Neural cell (in vitro differentiated cells): ENCODE measurements around the gene SULT1A2. TPM values are rescaled to one million over a fixed set of nuclear protein-coding genes. Genes with fewer than 3 reads are reported as not detected.

ENCODE experiments used
- H2AFZ ChIP-seq: fragments of 200-600, 300-800 bp; sonication (generic), shearing (Covaris generic); 2 replicates; pipeline ENCODE4 v1.6.0; 2014; ENCODE audit warnings: low read depth, mild to moderate bottlenecking, antibody characterized with exemption, low read length, moderate library complexity
- H3F3A ChIP-seq: fragments of 200-600 bp; shearing (Covaris generic); 2 replicates; pipeline ENCODE4 v1.6.1; 2016; ENCODE audit warnings: mild to moderate bottlenecking, moderate library complexity, mixed read lengths, antibody characterized with exemption, low read length; ENCODE audit not compliant: insufficient read depth, poor library complexity, severe bottlenecking
- H3K27ac ChIP-seq: fragments of 200-600, 300-800 bp; sonication (generic), shearing (Covaris generic); 2 replicates; pipeline ENCODE4 v1.5.1; 2014; ENCODE audit warnings: mild to moderate bottlenecking, low read length, moderate library complexity
- H3K27me3 ChIP-seq: fragments of 300-800, 200-600 bp; sonication (generic), shearing (Covaris generic); 2 replicates; pipeline ENCODE4 v1.6.0; 2014; ENCODE audit warnings: mild to moderate bottlenecking, low read depth, low read length, moderate library complexity; ENCODE audit not compliant: insufficient read depth
- H3K36me3 ChIP-seq: fragments of 300-800, 200-600 bp; sonication (generic), shearing (Covaris generic); 2 replicates; pipeline ENCODE4 v1.5.1; 2014; ENCODE audit warnings: mild to moderate bottlenecking, antibody characterized with exemption, low read length, moderate library complexity; ENCODE audit not compliant: insufficient read depth
- H3K4me2 ChIP-seq: fragments of 300-800, 200-600 bp; sonication (generic), shearing (Covaris generic); 2 replicates; pipeline ENCODE4 v1.6.0; 2014; ENCODE audit warnings: mild to moderate bottlenecking, low read length
- H3K4me3 ChIP-seq: fragments of 300-800, 200-600 bp; sonication (generic), shearing (Covaris generic); 2 replicates; pipeline ENCODE4 v1.5.1; 2014; ENCODE audit warnings: mild to moderate bottlenecking, low read length, moderate library complexity
- H3K79me2 ChIP-seq: fragments of 200-600 bp; shearing (Covaris generic); replicated peaks from 2 replicates; pipeline ENCODE4 v1.6.0; 2014; ENCODE audit warnings: mild to moderate bottlenecking, low read length, moderate library complexity; ENCODE audit not compliant: insufficient read depth
- H3K9ac ChIP-seq: fragments of 300-800, 200-600 bp; sonication (generic), shearing (Covaris generic); 2 replicates; pipeline ENCODE4 v1.6.1; 2016; ENCODE audit warnings: mild to moderate bottlenecking, low read length, mixed read lengths
- H3K9me2 ChIP-seq: fragments of 200-600 bp; shearing (Covaris generic); 2 replicates; pipeline ENCODE4 v1.6.1; 2016; ENCODE audit warnings: mild to moderate bottlenecking, low read length, mixed read lengths; ENCODE audit not compliant: insufficient read depth
- H3K9me3 ChIP-seq: fragments of 200-600, 300-800 bp; sonication (generic), shearing (Covaris generic); 2 replicates; pipeline ENCODE4 v1.6.1; 2016; ENCODE audit warnings: mild to moderate bottlenecking, mixed run types, low read length, moderate library complexity, mixed read lengths
- H4K20me1 ChIP-seq: fragments of 200-600 bp; shearing (Covaris generic); 2 replicates; pipeline ENCODE4 v1.6.1; 2016; ENCODE audit warnings: mild to moderate bottlenecking, mixed run types; ENCODE audit not compliant: insufficient read depth
- EP300 ChIP-seq: fragments of 450-650 bp; conservative IDR thresholded peaks from 2 replicates; pipeline ENCODE4 v1.6.1; 2014; ENCODE audit warnings: antibody characterized with exemption, mild to moderate bottlenecking, moderate library complexity; ENCODE audit not compliant: poor library complexity, severe bottlenecking
- EZH2 ChIP-seq: fragments of 200-600, 300-800 bp; shearing (Covaris generic), sonication (generic); IDR thresholded peaks from 2 replicates; pipeline ENCODE4 v1.6.1; 2014; ENCODE audit warnings: antibody characterized with exemption, low read length, borderline replicate concordance, mild to moderate bottlenecking; ENCODE audit not compliant: insufficient read depth, poor library complexity, severe bottlenecking
- MXI1 ChIP-seq: fragments of 450-650 bp; conservative IDR thresholded peaks from 2 replicates; pipeline ENCODE4 v1.6.1; 2014; ENCODE audit warnings: antibody characterized with exemption, mild to moderate bottlenecking; ENCODE audit not compliant: poor library complexity, severe bottlenecking
- POLR2AphosphoS5 ChIP-seq: IDR thresholded peaks from 2 replicates; pipeline ENCODE4 v1.6.1; 2012
- RAD21 ChIP-seq: fragments of 450-650 bp; conservative IDR thresholded peaks from 2 replicates; pipeline ENCODE4 v1.6.1; 2014; ENCODE audit warnings: antibody characterized with exemption, mild to moderate bottlenecking, moderate library complexity
- SMC3 ChIP-seq: fragments of 450-650 bp; conservative IDR thresholded peaks from 2 replicates; pipeline ENCODE4 v1.6.1; 2014; ENCODE audit warnings: antibody characterized with exemption, mild to moderate bottlenecking, moderate library complexity; ENCODE audit not compliant: poor library complexity
- TAF1 ChIP-seq: IDR thresholded peaks from 2 replicates; pipeline ENCODE4 v1.6.1; 2012; ENCODE audit warnings: low read depth
- polyA plus RNA-seq: library from polyadenylated mRNA; depleted of rRNA; stranded (reverse); fragments of >200 nt; gene quantifications from 2 replicates; pipeline ENCODE4 v1.2.3, GENCODE V29; 2014
- TF ChIP-seq, protein P1 (sequence below): IDR thresholded peaks from 2 replicates; pipeline ENCODE4 v1.6.1; 2012; ENCODE audit warnings: borderline replicate concordance
- TF ChIP-seq, protein P2 (sequence below): fragments of 450-650 bp; IDR thresholded peaks from 2 replicates; pipeline ENCODE4 v1.5.1; 2014; ENCODE audit warnings: antibody characterized with exemption, mild to moderate bottlenecking, moderate library complexity; ENCODE audit not compliant: poor library complexity, severe bottlenecking

The SULT1A2 gene
- polyA plus RNA-seq, 1 donor from 2014 or later: not detected

DNA sequence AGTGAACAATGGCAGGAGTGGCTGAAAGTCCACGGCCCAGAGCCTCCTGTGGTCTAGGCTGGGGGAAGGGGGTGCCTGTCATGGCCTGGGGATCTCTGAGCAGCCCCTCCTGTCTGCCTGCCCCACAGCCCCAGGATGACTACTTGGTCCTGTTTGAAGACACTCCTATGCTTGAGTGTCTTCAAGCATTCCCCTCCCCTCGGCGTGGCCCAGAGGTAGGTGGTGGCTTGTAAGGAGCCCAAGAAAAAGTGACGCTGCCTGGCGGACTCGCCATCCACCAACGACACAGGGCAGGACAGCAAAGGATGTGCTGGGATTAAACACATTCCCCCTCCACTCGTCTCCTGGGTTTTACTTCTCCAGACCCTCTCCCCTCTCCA is 7.3 kb upstream of the SULT1A2 start:
- Histone ChIP-seq H3K79me2 (no peaks in the 10 kb centered on the region), H3K27ac (no peak overlapping the region), H4K20me1 (no peaks in the 10 kb centered on the region), H3K9me2 (no peaks in the 10 kb centered on the region), H2AFZ (no peak overlapping the region), H3K9me3 (no peaks in the 10 kb centered on the region), H3K4me2 (no peak overlapping the region), H3K4me3 (no peak overlapping the region), H3F3A (no peaks in the 10 kb centered on the region), H3K27me3 (no peaks in the 10 kb centered on the region), H3K9ac (no peak overlapping the region), H3K36me3 (no peaks in the 10 kb centered on the region)
- TF ChIP-seq EZH2: no peak
- no peak for TF ChIP-seq EP300
- TF ChIP-seq POLR2AphosphoS5: no peak

DNA sequence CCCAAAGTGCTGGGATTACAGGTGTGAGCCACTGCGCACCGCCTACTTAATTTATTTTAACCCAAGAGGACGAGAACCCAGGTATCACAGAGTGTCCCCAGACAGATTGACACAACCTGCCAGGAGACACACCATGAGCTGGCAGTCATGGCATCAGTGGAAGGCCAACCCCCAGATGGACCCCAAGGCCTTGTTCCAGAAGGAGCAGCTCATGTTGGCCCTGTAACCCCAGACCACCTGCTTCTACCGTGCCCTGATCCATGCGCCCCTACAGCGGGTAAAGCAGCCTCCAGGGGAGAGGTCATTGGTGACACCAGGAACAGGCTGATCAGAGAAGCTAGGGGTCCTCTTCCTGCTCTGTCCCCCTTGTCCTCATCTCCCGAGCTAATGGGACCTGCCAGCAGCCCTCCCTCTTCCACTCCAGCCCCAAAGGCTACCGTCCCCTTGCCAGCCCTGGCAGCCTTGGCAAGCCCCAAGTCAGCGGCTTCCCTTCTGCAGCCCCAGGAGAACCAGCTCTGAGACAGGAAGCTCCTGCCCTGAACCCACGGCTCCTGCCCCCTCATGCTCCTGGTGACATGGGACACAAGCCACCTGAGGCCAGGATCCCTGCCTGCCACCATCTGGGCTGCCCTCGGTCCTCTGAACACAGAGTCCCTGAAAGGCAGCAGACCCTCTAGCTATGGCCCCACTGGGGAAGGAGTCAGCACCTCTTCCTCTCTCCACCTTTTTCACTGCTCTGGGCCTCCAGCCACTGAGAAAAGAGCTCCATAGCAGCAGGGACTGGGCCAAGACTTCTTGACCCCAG is 6.7 kb upstream of the SULT1A2 start:
- Histone ChIP-seq H3F3A (no peaks in the 10 kb centered on the region), H3K4me3 (no peak overlapping the region), H3K79me2 (no peaks in the 10 kb centered on the region), H3K36me3 (no peaks in the 10 kb centered on the region), H3K9ac (no peak overlapping the region), H2AFZ (no peak overlapping the region), H3K27ac (no peak overlapping the region), H4K20me1 (no peaks in the 10 kb centered on the region), H3K9me3 (no peaks in the 10 kb centered on the region), H3K4me2 (no peak overlapping the region), H3K9me2 (no peaks in the 10 kb centered on the region), H3K27me3 (no peaks in the 10 kb centered on the region)
- TF ChIP-seq, protein P1, sequence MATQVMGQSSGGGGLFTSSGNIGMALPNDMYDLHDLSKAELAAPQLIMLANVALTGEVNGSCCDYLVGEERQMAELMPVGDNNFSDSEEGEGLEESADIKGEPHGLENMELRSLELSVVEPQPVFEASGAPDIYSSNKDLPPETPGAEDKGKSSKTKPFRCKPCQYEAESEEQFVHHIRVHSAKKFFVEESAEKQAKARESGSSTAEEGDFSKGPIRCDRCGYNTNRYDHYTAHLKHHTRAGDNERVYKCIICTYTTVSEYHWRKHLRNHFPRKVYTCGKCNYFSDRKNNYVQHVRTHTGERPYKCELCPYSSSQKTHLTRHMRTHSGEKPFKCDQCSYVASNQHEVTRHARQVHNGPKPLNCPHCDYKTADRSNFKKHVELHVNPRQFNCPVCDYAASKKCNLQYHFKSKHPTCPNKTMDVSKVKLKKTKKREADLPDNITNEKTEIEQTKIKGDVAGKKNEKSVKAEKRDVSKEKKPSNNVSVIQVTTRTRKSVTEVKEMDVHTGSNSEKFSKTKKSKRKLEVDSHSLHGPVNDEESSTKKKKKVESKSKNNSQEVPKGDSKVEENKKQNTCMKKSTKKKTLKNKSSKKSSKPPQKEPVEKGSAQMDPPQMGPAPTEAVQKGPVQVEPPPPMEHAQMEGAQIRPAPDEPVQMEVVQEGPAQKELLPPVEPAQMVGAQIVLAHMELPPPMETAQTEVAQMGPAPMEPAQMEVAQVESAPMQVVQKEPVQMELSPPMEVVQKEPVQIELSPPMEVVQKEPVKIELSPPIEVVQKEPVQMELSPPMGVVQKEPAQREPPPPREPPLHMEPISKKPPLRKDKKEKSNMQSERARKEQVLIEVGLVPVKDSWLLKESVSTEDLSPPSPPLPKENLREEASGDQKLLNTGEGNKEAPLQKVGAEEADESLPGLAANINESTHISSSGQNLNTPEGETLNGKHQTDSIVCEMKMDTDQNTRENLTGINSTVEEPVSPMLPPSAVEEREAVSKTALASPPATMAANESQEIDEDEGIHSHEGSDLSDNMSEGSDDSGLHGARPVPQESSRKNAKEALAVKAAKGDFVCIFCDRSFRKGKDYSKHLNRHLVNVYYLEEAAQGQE: no peak
- TF ChIP-seq EZH2 (no peak), EP300 (no peak), SMC3 (no peak), RAD21 (no peak), TAF1 (no peak), MXI1 (no peak), POLR2AphosphoS5 (no peak)
- TF ChIP-seq, protein P2, sequence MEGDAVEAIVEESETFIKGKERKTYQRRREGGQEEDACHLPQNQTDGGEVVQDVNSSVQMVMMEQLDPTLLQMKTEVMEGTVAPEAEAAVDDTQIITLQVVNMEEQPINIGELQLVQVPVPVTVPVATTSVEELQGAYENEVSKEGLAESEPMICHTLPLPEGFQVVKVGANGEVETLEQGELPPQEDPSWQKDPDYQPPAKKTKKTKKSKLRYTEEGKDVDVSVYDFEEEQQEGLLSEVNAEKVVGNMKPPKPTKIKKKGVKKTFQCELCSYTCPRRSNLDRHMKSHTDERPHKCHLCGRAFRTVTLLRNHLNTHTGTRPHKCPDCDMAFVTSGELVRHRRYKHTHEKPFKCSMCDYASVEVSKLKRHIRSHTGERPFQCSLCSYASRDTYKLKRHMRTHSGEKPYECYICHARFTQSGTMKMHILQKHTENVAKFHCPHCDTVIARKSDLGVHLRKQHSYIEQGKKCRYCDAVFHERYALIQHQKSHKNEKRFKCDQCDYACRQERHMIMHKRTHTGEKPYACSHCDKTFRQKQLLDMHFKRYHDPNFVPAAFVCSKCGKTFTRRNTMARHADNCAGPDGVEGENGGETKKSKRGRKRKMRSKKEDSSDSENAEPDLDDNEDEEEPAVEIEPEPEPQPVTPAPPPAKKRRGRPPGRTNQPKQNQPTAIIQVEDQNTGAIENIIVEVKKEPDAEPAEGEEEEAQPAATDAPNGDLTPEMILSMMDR: no peak
